Measurements from ENCODE around the gene SERPIND1.
"Not testable (repeated sequence)": the region's sequence is repeated elsewhere in the genome, so short reads cannot be mapped to it uniquely, and the experiment has no call there.

SERPIND1 gene

DNA sequence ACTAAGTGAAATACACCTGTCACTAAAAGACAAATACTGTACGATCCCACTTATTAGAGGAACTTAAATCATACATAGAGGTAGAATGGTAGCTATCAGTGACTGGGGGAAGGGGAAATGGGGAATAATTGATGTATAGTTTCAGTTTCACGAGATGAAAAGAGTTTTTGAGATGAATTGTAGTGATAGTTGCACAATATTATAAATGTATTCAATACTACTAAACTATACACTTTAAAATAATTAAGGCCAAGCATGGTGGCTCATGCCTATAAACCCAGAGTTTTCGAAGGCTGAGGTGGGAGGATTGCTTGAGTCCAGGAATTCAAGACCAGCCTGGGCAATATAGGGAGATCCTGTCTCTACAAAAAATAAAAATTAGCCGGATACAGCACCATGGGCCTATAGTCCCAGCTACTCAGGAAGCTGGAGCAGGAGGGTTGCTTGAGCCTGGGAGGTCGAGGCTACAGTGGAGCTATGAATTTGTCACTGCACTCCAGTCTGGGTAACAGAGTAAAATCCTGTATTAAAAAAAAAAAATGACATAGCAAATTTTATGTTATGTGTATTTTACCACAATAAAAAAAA, 40.4 kb downstream of the SERPIND1 start:
- DNase-seq (ENCODE audit: low read depth, low spot score): no peak

DNA sequence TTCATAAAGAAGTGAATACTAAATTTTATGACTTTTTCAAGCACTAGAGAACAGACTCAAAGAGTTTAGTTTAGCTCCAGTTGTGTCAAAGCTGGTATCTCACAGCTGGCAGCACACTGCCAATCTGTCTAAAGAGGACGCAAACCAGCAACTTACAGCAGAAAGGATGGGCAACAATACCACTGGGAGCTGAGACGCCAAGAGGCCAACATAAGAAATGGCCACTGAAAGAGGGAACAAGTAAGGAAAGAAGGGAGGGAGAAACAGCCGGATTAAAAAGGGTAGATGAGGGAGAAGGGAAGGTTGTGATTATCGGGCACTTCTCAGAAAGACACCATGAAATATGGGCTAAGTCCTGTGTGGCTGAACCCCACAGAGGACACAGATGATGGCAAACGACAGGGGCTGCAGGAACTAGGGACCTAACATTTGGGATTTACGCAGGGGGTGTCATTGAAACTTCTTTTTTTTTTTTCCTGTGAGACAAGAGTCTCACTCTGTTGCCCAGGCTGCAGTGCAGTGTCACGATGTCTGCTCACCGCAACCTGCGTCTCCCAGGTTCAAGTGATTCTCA, 41.7 kb downstream of the SERPIND1 start:
- DNase-seq (ENCODE audit: low read depth, low spot score): no peak

- no peak for DNase-seq (ENCODE audit: low read depth, low spot score)
These were observed 42.6 kb downstream of the SERPIND1 start for GRCh38 chr22:20816559-20816958.

GRCh38 chr22:20818471-20818870, 44.6 kb downstream of the SERPIND1 start:
- DNase-seq (ENCODE audit: low read depth, low spot score): no peak

GRCh38 chr22:20819471-20819870, 45.6 kb downstream of the SERPIND1 start:
- DNase-seq (ENCODE audit: low read depth, low spot score): no peak

- DNase-seq (ENCODE audit: low read depth, low spot score): not testable (repeated sequence)
These were observed 47.9 kb downstream of the SERPIND1 start for GRCh38 chr22:20821717-20822239.

DNA sequence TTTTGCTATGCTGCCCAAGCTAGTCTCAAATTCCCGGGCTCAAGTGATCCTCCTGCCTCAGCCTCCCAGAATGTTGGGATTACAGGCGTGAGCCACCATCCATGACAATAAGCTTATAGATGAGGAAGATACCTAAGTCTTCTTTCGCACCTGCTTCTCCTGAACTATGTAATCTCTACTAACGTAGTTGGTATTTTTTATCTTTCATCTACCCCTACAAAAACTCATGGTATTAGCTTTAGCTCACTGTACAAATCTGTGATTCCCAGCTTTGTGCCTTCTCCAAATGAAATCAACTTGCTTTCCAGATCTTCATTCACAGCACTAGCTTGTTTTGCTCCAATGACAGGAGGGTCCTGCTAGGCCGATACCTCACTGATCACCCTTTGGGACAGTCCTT, 48.3 kb downstream of the SERPIND1 start:
- DNase-seq (ENCODE audit: low read depth, low spot score): no peak

DNA sequence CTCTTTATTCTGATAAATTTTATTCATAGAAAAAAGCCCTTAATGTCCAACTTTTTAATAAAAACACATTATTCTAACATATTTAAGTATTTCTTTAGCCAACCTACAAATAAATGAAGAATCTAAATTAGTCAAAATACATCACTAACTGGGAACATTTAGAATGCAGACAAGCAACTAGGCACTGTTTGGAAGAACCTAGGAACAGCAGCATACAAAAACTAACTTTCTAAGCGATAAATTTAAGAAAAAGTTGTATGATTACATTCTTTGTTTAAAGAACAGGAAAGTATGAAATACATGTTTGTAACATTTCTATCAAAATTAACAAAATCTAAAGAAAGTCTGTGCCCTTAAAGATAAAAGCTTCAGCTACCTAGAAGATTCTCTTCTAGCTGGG, 49.4 kb downstream of the SERPIND1 start:
- no peak for DNase-seq (ENCODE audit: low read depth, low spot score)

DNA sequence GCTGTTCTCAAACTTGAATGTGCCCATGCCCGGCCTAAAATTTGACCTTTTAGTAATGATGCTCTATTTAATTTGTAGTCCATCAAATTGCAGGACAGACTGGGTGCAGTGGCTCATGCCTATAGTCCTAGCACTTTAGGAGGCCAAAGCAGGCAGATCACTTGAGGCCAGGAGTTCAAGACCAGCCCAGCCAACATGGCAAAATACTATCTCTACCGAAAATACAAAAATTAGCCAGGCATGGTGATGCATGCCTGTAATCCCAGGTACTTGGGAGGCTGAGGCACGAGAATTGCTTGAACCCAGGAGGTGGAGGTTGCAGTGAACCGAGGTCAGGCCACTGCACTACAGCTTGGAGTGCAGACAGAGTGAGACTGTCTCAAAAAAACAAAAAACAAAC, 51.3 kb downstream of the SERPIND1 start:
- DNase-seq (ENCODE audit: low read depth, low spot score): not testable (repeated sequence)

GRCh38 chr22:20825624-20826023, 51.7 kb downstream of the SERPIND1 start:
- DNase-seq (ENCODE audit: low read depth, low spot score): no peak

GRCh38 chr22:20826373-20827152, 52.6 kb downstream of the SERPIND1 start:
- DNase-seq (ENCODE audit: low read depth, low spot score): not testable (repeated sequence)

GRCh38 chr22:20829491-20830134, 55.7 kb downstream of the SERPIND1 start:
- DNase-seq (ENCODE audit: low read depth, low spot score): no peak

GRCh38 chr22:20833225-20833665, 59.3 kb downstream of the SERPIND1 start:
- no peak for DNase-seq (ENCODE audit: low read depth, low spot score)

- no peak for DNase-seq (ENCODE audit: low read depth, low spot score)
These were observed 60.3 kb downstream of the SERPIND1 start for GRCh38 chr22:20834206-20834605.

DNA sequence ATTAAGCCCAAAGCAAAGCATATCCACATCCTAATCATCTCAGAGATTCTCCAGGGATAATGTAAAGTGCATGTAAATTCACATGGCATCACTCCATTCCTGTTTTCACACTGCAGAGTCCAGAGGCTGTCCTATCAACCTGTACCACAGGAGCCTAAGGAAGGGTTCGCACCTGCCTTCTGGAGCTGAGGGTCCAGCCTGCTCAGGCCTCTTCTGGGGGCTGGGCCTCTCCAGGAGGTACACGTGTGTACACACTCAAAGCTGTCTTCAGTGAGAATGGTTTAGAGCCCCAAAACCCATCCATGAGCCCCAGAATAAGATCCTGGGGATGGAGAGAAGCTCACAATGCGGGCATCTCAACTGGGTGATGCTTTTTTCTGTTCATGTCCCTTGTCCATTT, 60.8 kb downstream of the SERPIND1 start:
- no peak for DNase-seq (ENCODE audit: low read depth, low spot score)
